Progenitor cell of endocrine pancreas (in vitro differentiated cells): ENCODE measurements around the gene GALNTL6. TPM values are rescaled to one million over a fixed set of nuclear protein-coding genes. Genes with fewer than 3 reads are reported as not detected.

ENCODE experiments used
- DNase-seq: peaks from one replicate; pipeline ENCODE4 v3.0.0; 2021; ENCODE audit warnings: low spot score; ENCODE audit not compliant: unreplicated experiment
- H3K27ac Mint-ChIP-seq: 2 replicates; pipeline ENCODE4 v1.8.0; 2021; ENCODE audit warnings: mild to moderate bottlenecking, moderate library complexity, mixed read lengths
- H3K27me3 Mint-ChIP-seq: 2 replicates; pipeline ENCODE4 v1.8.0; 2021; ENCODE audit warnings: mixed read lengths
- H3K36me3 Mint-ChIP-seq: 2 replicates; pipeline ENCODE4 v1.8.0; 2022; ENCODE audit warnings: mixed read lengths; ENCODE audit not compliant: insufficient read depth
- H3K4me1 Mint-ChIP-seq: 2 replicates; pipeline ENCODE4 v1.8.0; 2021; ENCODE audit warnings: low read depth, mixed read lengths
- H3K4me3 Mint-ChIP-seq: 2 replicates; pipeline ENCODE4 v1.8.0; 2021; ENCODE audit warnings: low read depth, mild to moderate bottlenecking, moderate library complexity, mixed read lengths
- H3K9me3 Mint-ChIP-seq: 2 replicates; pipeline ENCODE4 v1.8.0; 2021; ENCODE audit warnings: low read depth, mixed read lengths
- total RNA-seq: library from RNA; stranded (reverse); gene quantifications from 2 replicates; pipeline ENCODE4 v1.2.1, GENCODE V29; 2021
- TF ChIP-seq, protein P1 (sequence below): fragments of 200-600 bp; sonication (generic); IDR thresholded peaks from one replicate; pipeline ENCODE4 v1.5.0; 2021; ENCODE audit warnings: antibody characterized with exemption, mild to moderate bottlenecking; ENCODE audit not compliant: unreplicated experiment

Gene GALNTL6
- total RNA-seq, 1 donor from 2014 or later: 0.14 TPM

DNA sequence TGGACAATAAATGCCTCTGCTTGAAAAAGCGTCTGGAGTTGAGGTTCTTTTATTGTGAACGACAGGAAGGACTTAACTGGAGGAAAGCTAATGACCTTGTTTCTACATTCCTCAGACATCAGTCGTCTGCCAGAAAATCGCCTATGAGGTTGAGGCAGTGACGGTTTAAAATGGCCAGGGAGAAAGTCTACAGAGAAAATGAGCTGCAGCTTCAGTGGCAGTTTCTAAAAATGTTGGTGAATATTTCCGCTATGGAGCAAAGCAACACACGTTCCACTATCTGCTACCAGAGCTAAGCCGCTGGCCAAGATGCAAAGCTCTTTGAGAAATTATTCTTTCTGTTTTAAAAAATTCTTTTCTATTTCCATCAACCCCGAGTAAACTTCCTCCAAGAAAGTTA is 1238.5 kb downstream of the GALNTL6 start:
- no peaks in the 10 kb centered on the region for H3K36me3 Mint-ChIP-seq
- DNase-seq: no peak
- H3K27ac Mint-ChIP-seq: no peak overlapping the region
- TF ChIP-seq, protein P1, sequence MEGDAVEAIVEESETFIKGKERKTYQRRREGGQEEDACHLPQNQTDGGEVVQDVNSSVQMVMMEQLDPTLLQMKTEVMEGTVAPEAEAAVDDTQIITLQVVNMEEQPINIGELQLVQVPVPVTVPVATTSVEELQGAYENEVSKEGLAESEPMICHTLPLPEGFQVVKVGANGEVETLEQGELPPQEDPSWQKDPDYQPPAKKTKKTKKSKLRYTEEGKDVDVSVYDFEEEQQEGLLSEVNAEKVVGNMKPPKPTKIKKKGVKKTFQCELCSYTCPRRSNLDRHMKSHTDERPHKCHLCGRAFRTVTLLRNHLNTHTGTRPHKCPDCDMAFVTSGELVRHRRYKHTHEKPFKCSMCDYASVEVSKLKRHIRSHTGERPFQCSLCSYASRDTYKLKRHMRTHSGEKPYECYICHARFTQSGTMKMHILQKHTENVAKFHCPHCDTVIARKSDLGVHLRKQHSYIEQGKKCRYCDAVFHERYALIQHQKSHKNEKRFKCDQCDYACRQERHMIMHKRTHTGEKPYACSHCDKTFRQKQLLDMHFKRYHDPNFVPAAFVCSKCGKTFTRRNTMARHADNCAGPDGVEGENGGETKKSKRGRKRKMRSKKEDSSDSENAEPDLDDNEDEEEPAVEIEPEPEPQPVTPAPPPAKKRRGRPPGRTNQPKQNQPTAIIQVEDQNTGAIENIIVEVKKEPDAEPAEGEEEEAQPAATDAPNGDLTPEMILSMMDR: no peak
- H3K4me1 Mint-ChIP-seq: peaks cover 17% of the 10 kb centered on the region
- no peaks in the 10 kb centered on the region for H3K9me3 Mint-ChIP-seq
- no peak overlapping the region for H3K4me3 Mint-ChIP-seq
- H3K27me3 Mint-ChIP-seq: no peaks in the 10 kb centered on the region

DNA sequence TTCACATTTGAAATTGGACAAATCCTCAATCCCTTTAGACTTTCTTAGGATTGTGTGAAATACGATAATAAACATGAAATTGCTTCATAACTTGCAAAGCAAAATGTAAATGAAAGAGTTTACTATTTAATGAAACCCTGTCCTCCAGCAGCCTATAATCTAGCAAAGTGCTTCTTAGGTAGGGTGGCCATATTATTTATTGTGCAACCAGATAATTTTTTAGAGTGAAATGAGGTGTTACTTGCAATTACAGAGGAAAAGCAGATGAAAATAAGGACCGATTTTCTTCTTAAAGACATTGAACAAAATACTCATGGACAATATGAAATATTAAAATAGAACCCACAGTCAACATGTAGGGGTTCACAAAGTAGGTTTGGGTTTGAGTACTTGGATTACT is 1239.2 kb downstream of the GALNTL6 start:
- TF ChIP-seq, protein P1: no peak
- Mint-ChIP-seq H3K9me3 (no peaks in the 10 kb centered on the region), H3K4me1 (peaks cover 21% of the 10 kb centered on the region), H3K36me3 (no peaks in the 10 kb centered on the region), H3K4me3 (no peak overlapping the region), H3K27ac (no peak overlapping the region), H3K27me3 (no peaks in the 10 kb centered on the region)
- no peak for DNase-seq

DNA sequence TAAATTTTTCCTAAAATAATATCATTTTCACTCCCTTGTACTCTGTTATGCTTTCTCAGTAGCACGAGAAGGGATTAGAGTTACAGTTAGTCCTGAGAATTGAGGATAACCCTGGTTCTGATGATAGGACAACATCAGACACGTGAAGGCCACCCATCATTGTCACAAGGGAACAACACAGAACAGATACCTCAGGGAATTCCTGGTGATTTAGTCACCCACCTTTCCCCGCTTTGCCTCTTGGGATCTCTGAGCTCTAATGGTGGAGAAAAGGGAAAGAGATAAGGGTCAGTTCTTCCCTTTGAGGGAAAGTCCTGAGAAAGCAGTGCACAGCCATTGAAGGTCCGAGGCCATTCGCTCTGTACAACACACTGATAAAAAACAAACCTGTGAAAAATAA is 1243.1 kb downstream of the GALNTL6 start:
- no peak for DNase-seq
- peaks cover 3% of the 10 kb centered on the region for H3K27me3 Mint-ChIP-seq
- H3K9me3 Mint-ChIP-seq: no peaks in the 10 kb centered on the region
- no peak overlapping the region for H3K4me3 Mint-ChIP-seq
- peak overlapping the region; percentile 6 for H3K27ac Mint-ChIP-seq
- TF ChIP-seq, protein P1: no peak
- peaks cover 18% of the 10 kb centered on the region for H3K4me1 Mint-ChIP-seq
- no peaks in the 10 kb centered on the region for H3K36me3 Mint-ChIP-seq

DNA sequence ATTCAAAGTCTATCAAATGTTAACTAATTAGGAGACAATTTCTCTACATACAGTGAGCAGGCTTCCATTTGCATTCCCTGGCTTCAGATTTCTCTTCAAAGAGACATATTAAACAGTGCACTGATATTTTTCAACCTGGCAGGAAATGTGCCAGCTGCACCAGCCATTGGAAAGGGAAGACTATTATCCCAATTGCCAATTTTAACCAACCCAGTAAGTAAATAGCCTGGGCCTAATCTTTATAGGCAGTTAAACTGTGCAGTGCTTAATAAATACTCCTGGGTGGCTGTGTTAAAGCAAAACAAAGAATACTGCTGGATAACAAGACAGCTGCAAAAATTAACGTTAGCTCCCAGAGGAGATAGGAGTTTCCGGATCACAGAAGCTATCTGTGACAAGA is 1243.5 kb downstream of the GALNTL6 start:
- no peaks in the 10 kb centered on the region for H3K9me3 Mint-ChIP-seq
- H3K4me1 Mint-ChIP-seq: peaks cover 18% of the 10 kb centered on the region
- no peaks in the 10 kb centered on the region for H3K36me3 Mint-ChIP-seq
- no peak overlapping the region for H3K27ac Mint-ChIP-seq
- TF ChIP-seq, protein P1: no peak
- no peak for DNase-seq
- H3K27me3 Mint-ChIP-seq: peaks cover 3% of the 10 kb centered on the region
- no peak overlapping the region for H3K4me3 Mint-ChIP-seq

DNA sequence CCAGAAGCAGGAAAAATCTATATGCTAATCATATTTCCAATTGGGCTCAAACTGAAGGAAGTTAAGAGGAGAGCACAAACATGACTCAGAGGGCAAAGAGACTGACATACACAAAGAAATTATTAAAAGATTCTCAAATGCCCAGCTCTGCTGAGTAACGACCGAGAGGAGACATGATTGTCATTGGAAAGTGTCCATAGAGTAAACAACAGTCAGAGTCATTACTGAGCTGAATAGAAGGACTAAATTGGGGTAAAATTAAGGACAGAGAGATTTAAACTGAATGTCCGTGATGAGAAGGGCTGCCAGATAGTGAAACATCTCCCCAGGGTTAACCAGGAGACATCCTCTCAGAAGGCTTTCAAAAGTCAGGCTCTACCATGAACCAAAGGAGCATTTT is 1244.2 kb downstream of the GALNTL6 start:
- no peak overlapping the region for H3K27ac Mint-ChIP-seq
- TF ChIP-seq, protein P1: no peak
- no peak for DNase-seq
- no peaks in the 10 kb centered on the region for H3K36me3 Mint-ChIP-seq
- H3K27me3 Mint-ChIP-seq: peaks cover 3% of the 10 kb centered on the region
- H3K4me3 Mint-ChIP-seq: no peak overlapping the region
- peaks cover 2% of the 10 kb centered on the region for H3K9me3 Mint-ChIP-seq
- peaks cover 18% of the 10 kb centered on the region for H3K4me1 Mint-ChIP-seq
